ENCODE measurements around the gene TMEM164. TPM values are rescaled to one million over a fixed set of nuclear protein-coding genes. Genes with fewer than 3 reads are reported as not detected.
"Not testable (repeated sequence)": the region's sequence is repeated elsewhere in the genome, so short reads cannot be mapped to it uniquely, and the experiment has no call there.

Gene TMEM164
- total RNA-seq, 1 donor from 2014 or later: 39.9 TPM

DNA sequence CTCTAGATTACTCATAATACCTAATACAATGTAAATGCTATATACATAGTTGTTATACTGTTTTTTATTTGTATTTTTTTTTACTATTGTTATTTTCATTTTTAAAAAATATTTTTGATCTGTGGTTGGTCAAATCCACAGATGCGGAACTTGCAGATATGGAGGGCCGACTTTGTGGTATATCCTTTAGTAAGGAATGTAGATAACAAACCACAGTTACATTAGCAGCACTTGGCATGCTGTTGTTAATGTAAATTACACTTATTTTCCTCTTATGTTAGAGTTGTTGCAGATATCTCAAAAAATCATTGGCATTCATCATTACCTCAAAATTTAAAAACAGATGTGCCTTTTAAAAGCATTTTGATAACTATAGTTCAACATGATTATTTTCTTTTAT lies 151.0 kb downstream of the TMEM164 start:
- intact Hi-C loops (cut with DNase I): no loop called here
- no peak for DNase-seq (ENCODE audit: low spot score)

DNA sequence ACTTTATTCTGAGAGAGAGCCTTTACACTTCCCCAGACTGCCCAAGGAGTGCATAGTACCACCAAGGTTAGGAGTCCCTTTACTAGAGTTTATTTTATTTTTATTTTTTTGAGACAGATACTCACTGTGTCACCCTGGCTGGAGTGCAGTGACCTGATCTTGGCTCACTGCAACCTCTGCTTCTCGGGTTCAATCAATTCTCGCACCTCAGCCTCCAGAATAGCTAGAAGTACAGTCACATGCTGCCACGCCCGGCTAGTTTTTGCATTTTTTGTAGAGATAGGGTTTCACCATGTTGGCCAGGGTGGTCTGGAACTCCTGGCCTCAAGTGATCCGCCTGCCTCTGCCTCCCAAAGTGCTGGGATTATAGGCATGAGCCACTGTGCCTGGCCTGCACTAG lies 151.4 kb downstream of the TMEM164 start:
- DNase-seq (ENCODE audit: low spot score); intact Hi-C loops (cut with DNase I): not testable (repeated sequence)

DNA sequence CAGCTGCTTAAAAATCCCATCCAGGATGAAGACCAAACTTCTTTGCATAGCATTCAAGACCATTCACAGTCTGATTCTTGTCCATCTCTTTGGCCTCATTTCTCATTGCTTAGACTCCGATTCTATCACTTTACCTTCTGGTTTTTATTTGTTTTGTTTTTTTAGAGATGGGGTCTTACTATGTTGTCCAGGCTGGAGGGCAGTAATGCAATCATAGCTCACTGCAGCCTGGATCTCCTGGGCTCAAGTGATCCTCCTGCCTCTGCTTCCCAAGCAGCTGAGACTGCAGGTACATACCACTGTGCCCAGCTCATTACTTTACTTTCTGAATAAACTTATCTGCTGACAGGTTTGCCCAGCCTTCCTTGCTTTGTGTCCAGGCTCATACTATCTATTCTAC lies 152.8 kb downstream of the TMEM164 start:
- no peak for DNase-seq (ENCODE audit: low spot score)

GRCh38 chrX:110156167-110156754 lies 153.3 kb downstream of the TMEM164 start:
- intact Hi-C loops (cut with DNase I): no loop called here
- no peak for DNase-seq (ENCODE audit: low spot score)

More for the DNA sequence above, 152.8 kb downstream of the TMEM164 start:
- intact Hi-C loops (cut with DNase I): no loop called here

- DNase-seq (ENCODE audit: low spot score): no peak
- intact Hi-C loops (cut with DNase I): no loop called here
These were observed 154.5 kb downstream of the TMEM164 start for GRCh38 chrX:110157444-110157843.

DNA sequence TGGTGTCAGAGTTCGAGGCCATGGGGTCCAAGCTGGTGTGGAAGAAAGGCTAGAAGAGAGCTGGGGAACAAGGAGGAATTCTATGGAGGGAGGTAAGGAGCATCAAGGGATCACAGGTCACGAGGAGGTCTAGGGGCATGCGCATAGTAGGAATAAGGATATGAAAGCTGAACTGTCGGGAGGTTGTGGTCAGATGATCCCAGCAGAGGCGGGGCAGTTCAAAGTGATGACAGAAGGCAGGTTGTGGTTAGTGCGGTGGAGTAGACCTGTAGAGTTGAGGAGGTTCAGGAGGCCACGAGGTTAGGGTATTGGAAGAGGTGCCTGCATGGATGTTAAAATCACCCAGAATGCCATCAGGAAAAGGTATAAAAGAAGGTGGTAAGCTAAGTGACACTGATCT lies 156.3 kb downstream of the TMEM164 start:
- DNase-seq (ENCODE audit: low spot score): no peak
- intact Hi-C loops (cut with DNase I): no loop called here

DNA sequence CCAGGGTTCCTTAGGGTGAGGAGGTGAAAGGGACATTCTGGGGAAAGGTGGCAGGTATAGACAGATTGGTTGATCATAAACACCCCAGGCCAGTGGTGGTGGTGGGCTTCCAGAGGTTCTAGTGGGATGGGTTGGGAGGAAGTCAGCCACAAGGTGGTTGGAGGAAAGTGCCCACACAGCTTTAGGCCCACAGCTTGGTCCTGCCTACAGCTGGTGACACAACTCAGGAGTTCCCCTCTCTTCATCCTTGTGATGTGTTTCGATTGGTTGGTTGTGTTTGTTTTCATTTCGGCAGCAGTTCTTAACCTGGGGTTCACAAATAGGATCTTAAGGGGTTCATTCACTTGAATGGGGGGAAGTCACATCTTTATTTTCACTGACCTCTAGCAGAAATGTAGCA lies 157.0 kb downstream of the TMEM164 start:
- DNase-seq (ENCODE audit: low spot score): no peak
- intact Hi-C loops (cut with DNase I): loop anchor here (2.0 to 5.0 kb wide), 2 partner anchors 249 to 692 kb away; no protein-coding TSS in a partner anchor

DNA sequence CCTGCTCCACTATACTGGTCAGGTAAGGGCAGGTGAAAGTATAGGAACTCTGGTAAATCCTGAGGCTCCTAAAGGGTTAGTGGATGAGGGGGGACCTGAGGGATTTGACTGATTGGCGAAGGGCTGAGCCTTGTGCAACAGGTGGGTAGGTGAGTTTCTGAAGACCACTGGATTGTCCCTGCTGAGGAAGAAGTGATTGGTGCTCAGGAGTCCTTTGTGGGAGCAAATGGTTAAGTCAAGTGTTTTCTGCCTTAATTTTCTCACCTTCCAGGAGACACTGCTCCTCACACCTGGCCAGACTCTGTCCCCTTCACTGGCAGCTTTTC lies 158.4 kb downstream of the TMEM164 start:
- intact Hi-C loops (cut with DNase I): loop anchor here (2.0 to 5.0 kb wide), 2 partner anchors 247 to 691 kb away; no protein-coding TSS in a partner anchor
- no peak for DNase-seq (ENCODE audit: low spot score)

DNA sequence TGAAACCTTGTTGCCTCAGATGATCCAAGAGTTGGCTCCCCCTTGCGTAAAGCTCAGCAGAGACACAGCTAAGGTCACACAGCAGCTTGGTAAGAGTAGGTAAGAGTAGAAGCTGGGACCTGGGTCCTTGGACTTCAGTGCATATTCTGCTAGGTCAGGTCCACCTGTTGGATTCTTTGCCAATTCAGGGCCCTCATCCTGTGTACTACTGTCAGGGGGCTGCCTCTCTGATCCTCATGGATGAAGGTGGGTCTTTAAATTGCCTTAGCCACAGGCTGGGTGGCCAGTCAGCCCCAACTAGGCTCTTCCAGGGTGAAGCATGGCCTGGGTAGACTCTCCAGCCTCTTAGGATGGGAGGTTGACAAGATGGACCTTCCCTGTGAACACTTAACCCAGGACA lies 159.2 kb downstream of the TMEM164 start:
- intact Hi-C loops (cut with DNase I): loop anchor here (5.0 kb wide), 1 partner anchor 690 kb away; no protein-coding TSS in a partner anchor
- DNase-seq (ENCODE audit: low spot score): no peak

GRCh38 chrX:110162867-110163266 lies 160.0 kb downstream of the TMEM164 start:
- DNase-seq (ENCODE audit: low spot score): no peak
- intact Hi-C loops (cut with DNase I): loop anchor here (5.0 kb wide), 1 partner anchor 689 kb away; no protein-coding TSS in a partner anchor

DNA sequence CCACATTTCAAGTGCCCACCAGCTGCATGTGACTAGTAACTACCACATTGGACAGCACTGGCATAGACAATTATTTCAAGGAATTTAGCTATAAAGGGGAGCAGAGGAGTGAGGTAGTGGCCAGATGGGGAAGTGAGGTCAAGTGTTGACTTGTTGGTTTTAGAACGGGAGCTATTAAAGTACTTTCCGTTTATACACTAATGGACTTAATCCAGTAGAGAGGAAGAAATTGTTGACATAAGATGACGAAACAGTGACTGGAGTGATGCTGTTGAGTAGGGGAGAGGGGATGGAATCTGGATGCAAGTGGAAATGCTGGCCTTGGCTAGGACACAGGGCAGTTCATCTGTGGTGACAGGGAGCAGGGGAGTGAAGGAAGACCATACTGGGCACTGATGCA lies 160.6 kb downstream of the TMEM164 start:
- DNase-seq (ENCODE audit: low spot score): no peak

DNA sequence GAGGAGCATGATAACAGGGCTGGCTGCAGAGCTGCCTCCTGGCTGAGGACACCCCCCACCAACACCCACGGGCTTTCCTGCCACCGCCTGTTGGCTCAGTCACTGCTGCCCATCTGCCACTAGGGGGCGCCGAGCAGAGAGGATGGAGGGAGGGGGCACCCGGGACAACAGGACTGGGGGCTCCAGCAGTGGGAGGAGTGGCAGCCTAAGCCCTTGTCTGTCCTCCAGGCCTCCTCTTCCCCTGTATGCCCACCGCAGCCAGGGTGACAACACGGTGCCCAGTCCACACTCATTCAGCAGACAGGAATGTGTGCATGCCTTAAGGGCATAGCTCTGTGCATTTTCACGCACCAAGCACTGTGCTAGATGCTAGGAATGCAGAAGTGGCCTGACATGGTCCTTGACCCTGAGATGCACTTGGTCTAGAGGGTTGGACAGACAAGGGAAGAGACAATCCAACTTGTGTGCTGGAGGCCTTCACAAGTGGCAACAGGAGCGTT lies 165.1 kb downstream of the TMEM164 start:
- no peak for DNase-seq (ENCODE audit: low spot score)
- intact Hi-C loops (cut with DNase I): no loop called here

More for the DNA sequence above, 160.6 kb downstream of the TMEM164 start:
- intact Hi-C loops (cut with DNase I): loop anchor here (5.0 kb wide), 1 partner anchor 689 kb away; no protein-coding TSS in a partner anchor

DNA sequence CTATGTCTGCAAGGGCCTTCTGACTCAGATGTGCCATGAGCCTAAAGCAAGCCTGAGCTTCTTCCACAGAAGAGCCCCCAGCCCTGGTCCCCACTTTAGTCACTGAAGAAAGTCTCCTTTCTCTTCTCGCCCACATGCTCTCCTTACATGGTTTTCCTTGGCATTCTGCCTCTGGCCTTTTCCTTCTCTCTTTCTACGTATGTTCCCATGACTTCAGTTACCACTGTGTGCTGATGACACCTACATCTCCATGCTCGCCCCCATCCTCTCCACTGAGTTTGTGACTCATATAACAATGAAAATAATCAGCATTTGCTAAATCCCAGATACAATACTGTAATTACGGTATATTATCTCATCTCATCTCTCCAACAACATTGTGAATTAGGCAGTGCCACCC lies 165.7 kb downstream of the TMEM164 start:
- DNase-seq (ENCODE audit: low spot score): no peak
- intact Hi-C loops (cut with DNase I): no loop called here

- intact Hi-C loops (cut with DNase I): no loop called here
- no peak for DNase-seq (ENCODE audit: low spot score)
These were observed 167.1 kb downstream of the TMEM164 start for GRCh38 chrX:110170029-110170428.

DNA sequence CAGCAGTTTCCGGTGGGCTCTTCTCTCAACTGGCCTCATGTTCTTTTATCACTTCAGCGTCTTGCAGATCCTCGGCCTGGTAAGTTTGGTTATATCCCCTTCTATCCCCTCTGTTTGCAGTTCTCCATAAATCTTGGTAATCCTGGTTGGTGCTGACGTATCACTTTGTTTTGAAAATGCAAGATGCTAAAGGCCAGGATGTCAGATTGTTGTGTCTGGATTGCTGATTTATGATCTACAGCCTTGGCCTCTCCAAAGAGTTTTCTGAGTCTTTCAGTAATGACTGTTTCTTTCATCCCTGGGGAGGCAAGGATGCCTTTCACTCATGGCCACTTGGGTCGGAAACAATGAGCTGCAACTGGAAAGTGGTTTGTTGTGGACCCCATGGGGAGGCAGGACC lies 168.5 kb downstream of the TMEM164 start:
- no peak for DNase-seq (ENCODE audit: low spot score)
- intact Hi-C loops (cut with DNase I): no loop called here

DNA sequence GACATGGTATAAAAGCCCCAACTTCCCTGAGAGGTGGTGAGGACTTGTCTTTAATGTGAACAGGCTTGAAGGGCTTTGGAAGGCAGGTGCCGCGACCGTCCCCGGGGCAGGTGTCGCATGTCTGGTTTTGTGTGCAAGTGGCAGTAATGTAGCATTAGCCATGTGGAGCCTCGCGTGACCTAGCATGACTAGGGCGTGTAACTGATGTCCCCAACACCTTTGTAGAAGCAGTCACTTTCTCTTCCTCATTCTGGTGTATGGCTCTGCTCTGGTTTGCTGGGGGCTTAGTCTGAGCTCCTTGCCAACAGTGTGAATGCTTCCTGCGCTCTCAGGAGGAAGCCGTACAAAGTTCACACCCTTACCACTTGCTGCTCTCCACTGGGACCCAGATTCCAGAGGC lies 169.3 kb downstream of the TMEM164 start:
- intact Hi-C loops (cut with DNase I): no loop called here

DNA sequence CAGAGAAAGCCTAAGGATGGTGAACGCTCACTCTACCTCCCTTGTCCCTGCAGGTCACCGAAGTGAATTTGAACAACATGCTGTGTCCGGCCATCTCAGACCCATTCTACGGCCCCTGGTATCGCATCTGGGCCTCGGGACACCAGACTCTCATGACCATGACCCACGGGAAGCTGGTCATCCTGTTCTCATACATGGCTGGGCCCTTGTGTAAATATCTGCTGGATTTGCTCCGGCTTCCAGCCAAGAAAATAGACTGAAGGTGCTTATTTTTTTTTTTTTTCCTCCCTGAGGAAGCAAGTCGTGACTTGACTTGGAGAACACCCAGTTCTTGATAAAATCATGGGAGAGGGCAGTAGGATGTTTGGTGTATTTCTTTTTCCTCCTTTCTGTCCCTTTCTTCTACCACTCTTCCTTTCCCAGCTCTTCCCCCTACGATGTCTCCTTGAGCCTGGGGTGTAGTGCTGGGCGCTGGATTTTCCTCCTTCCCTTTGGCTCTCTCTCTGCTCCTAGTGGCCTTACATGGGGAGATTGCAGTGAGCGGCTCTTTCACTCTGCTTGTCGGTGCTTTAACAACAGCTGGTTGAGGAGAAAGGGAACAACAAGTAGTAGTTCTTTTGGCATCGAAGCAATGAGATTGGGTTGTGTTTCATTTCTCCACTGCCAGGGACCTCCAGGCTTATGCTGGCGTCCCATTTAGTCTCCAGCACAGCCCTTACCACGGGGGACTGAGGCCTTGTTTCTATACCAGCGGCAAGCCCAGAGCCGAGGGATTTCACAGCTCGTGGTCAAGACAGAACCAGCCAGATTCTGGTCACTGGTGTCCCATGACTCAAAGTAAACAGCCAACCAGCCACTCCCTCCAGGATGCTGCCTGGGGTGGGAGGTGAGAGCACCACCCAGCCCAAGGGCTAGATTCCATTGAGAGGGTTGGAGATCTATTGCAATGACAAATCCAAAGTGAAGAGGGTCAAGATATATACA lies 170.6 kb downstream of the TMEM164 start:
- no peak for DNase-seq (ENCODE audit: low spot score)
- intact Hi-C loops (cut with DNase I): no loop called here

More for the DNA sequence above, 169.3 kb downstream of the TMEM164 start:
- no peak for DNase-seq (ENCODE audit: low spot score)

DNA sequence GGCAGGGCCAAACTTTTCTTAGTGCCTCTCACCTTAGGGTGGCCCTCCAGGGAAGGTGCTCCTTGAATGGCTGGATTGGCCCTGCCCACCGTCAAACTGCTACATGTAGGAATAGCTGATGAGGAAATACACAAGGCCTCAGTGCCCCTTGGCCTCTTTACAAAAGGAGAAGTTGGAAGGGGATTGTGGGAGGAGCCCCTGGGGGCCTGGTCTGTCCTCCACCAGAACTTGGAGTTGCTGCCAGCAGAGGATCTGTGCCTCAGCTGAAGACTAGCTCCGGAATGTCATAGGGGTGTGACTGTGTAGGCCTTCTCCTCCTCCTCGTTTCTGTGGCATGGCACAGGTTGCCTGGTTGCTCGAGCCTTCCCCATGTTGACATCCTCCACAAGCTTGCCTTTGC lies 172.2 kb downstream of the TMEM164 start:
- intact Hi-C loops (cut with DNase I): no loop called here
- DNase-seq (ENCODE audit: low spot score): no peak

- intact Hi-C loops (cut with DNase I): no loop called here
- no peak for DNase-seq (ENCODE audit: low spot score)
These were observed 172.8 kb downstream of the TMEM164 start for GRCh38 chrX:110175696-110176095.

GRCh38 chrX:110178179-110178865 lies 175.4 kb downstream of the TMEM164 start:
- intact Hi-C loops (cut with DNase I): no loop called here
- DNase-seq (ENCODE audit: low spot score): no peak
